Endothelial cell of umbilical vein (primary cell): Measurements from ENCODE around the gene TMEM209. TPM values are rescaled to one million over a fixed set of nuclear protein-coding genes. Genes with fewer than 3 reads are reported as not detected.

Experiments
- BruUV-seq: library from RNA; stranded (reverse); fragments of 400-500 nt; replicated peaks from 2 replicates; lab custom pipeline; 2021; lab: Mats Ljungman, UMichigan
- CTCF ChIA-PET: fragments of 300-600, 350-600 bp; sonication (Branson Sonifier 250); formaldehyde crosslinking; loops from one replicate; lab custom pipeline; 2021; ENCODE audit warnings: antibody characterized with exemption, inconsistent platforms; lab: Charles Lee
- POLR2A ChIA-PET: fragments of 300-600, 350-600 bp; sonication (Branson Sonifier 250); formaldehyde crosslinking; loops from one replicate; lab custom pipeline; 2021; ENCODE audit warnings: antibody characterized with exemption, inconsistent platforms; lab: Charles Lee
- DNase-seq: peaks from one replicate; pipeline ENCODE4 v3.0.0-alpha.2; 2011; ENCODE audit warnings: low read depth, low spot score
- FAIRE-seq: peaks from 2 replicates; lab custom pipeline; 2011; peaks lifted over from hg19 to GRCh38; lab: Jason Lieb, UNC
- H2AFZ ChIP-seq: 2 replicates; pipeline ENCODE4 v1.6.0; 2012; ENCODE audit warnings: low read depth, low read length, control low read depth, inconsistent platforms
- H3K27ac ChIP-seq: 2 replicates; pipeline ENCODE4 v1.5.1; 2011; ENCODE audit warnings: low read depth, mild to moderate bottlenecking, control low read depth, low read length, moderate library complexity; ENCODE audit not compliant: insufficient read depth
- H3K27me3 ChIP-seq, 2 experiments: 2 replicates each; pipeline versions ENCODE4 v1.6.0 to v1.6.1; 2011; ENCODE audit warnings: low read length in 2 of 2, mixed read lengths in 1 of 2; ENCODE audit not compliant: control insufficient read depth in 2 of 2, insufficient read depth in 2 of 2
- H3K36me3 ChIP-seq, 2 experiments: 2 replicates in 1 of 2; 3 replicates in 1 of 2; pipeline ENCODE4 v1.5.1; 2011; ENCODE audit warnings: low read length in 2 of 2, mild to moderate bottlenecking in 1 of 2, moderate library complexity in 1 of 2; ENCODE audit not compliant: control insufficient read depth in 2 of 2, insufficient read depth in 2 of 2; ENCODE audit errors: extremely low read depth in 1 of 2
- H3K4me1 ChIP-seq: 3 replicates; pipeline ENCODE4 v1.5.1; 2011; ENCODE audit warnings: mild to moderate bottlenecking, low read length; ENCODE audit not compliant: control insufficient read depth, insufficient read depth; ENCODE audit errors: extremely low read depth
- H3K4me2 ChIP-seq: 2 replicates; pipeline ENCODE4 v1.6.1; 2011; ENCODE audit warnings: low read length, control low read depth, mixed read lengths; ENCODE audit not compliant: insufficient read depth
- H3K4me3 ChIP-seq, 3 experiments: fragments of 200-600 bp in 1 of 3; sonication (generic), shearing (Covaris generic) in 1 of 3; replicated peaks in 1 of 3; 2 replicates each; pipeline ENCODE4 v1.5.1; 2011 to 2016; ENCODE audit warnings: control low read depth in 3 of 3, low read length in 3 of 3, mild to moderate bottlenecking in 2 of 3, inconsistent platforms in 1 of 3, low read depth in 1 of 3, moderate library complexity in 1 of 3; ENCODE audit not compliant: insufficient read depth in 1 of 3
- H3K79me2 ChIP-seq: 2 replicates; pipeline ENCODE4 v1.6.0; 2012; ENCODE audit warnings: low read length, inconsistent platforms; ENCODE audit not compliant: control insufficient read depth, insufficient read depth
- H3K9ac ChIP-seq: replicated peaks from 2 replicates; pipeline ENCODE3; 2011; ENCODE audit warnings: low read length, control low read depth; ENCODE audit not compliant: insufficient read depth; ENCODE audit errors: extremely low read depth
- H3K9me1 ChIP-seq: replicated peaks from 3 replicates; pipeline ENCODE4 v1.6.0; 2011; ENCODE audit warnings: mild to moderate bottlenecking, low read length; ENCODE audit not compliant: control insufficient read depth, insufficient read depth; ENCODE audit errors: extremely low read depth
- H3K9me3 ChIP-seq: replicated peaks from 2 replicates; pipeline ENCODE4 v1.5.1; 2012; ENCODE audit warnings: low read length, inconsistent platforms; ENCODE audit not compliant: control insufficient read depth, insufficient read depth
- H4K20me1 ChIP-seq: replicated peaks from 2 replicates; pipeline ENCODE3; 2011; ENCODE audit warnings: mild to moderate bottlenecking, low read length; ENCODE audit not compliant: control insufficient read depth, insufficient read depth; ENCODE audit errors: extremely low read depth
- EZH2 ChIP-seq: IDR thresholded peaks from 2 replicates; pipeline ENCODE4 v1.6.1; 2012; ENCODE audit warnings: borderline replicate concordance, low read depth, mild to moderate bottlenecking, moderate library complexity, low read length, inconsistent platforms; ENCODE audit not compliant: severe bottlenecking
- FOS ChIP-seq: IDR thresholded peaks from 2 replicates; pipeline ENCODE4 v1.6.1; 2011; ENCODE audit warnings: mild to moderate bottlenecking, low read length, moderate library complexity, borderline replicate concordance; ENCODE audit not compliant: insufficient read depth
- GATA2 ChIP-seq: IDR thresholded peaks from 2 replicates; pipeline ENCODE4 v1.7.0; 2011; ENCODE audit warnings: low read depth, mild to moderate bottlenecking, moderate library complexity, mixed read lengths, low read length; ENCODE audit not compliant: insufficient read length, insufficient read depth
- JUN ChIP-seq: IDR thresholded peaks from 2 replicates; pipeline ENCODE4 v1.6.1; 2011; ENCODE audit warnings: borderline replicate concordance, low read depth; ENCODE audit not compliant: insufficient read length, insufficient read depth
- MAX ChIP-seq: IDR thresholded peaks from 2 replicates; pipeline ENCODE4 v1.6.1; 2011; ENCODE audit not compliant: insufficient read depth, insufficient read length
- MYC ChIP-seq: IDR thresholded peaks from one replicate; pipeline ENCODE4 v1.6.1; 2011; ENCODE audit warnings: mild to moderate bottlenecking, low read depth, low read length
- POLR2A ChIP-seq: IDR thresholded peaks from 2 replicates; pipeline ENCODE4 v1.6.1; 2012; ENCODE audit warnings: low read depth, mild to moderate bottlenecking, control low read depth, low read length
- POLR2AphosphoS5 ChIP-seq: IDR thresholded peaks from 2 replicates; pipeline ENCODE4 v1.6.1; 2012; ENCODE audit warnings: low read depth, mild to moderate bottlenecking, control low read depth, low read length, moderate library complexity; ENCODE audit not compliant: insufficient read depth
- dilution Hi-C: fragments of 300-500 bp; cut with MboI; formaldehyde crosslinking; loops from one replicate; pipeline ENCODE4 v1.15.0; 2019; ENCODE audit warnings: low sequenced_read_pairs; ENCODE audit not compliant: extremely low pct_ligation_motif_present
- intact Hi-C: fragments of 100-400 bp; cut with micrococcal nuclease; formaldehyde crosslinking; loops from one replicate; pipeline ENCODE4 v1.10.0; 2022
- polyA plus RNA-seq, 4 experiments: library from polyadenylated mRNA; depleted of rRNA in 3 of 4; stranded (reverse) in 3 of 4; unstranded in 1 of 4; fragments of >200 nt; gene quantifications; 2 replicates each; pipeline versions ENCODE4 v1.2.1 to v1.2.3, GENCODE V29; 2011 to 2012; ENCODE audit warnings: missing spikeins in 1 of 4
- total RNA-seq: library from RNA; stranded (reverse); gene quantifications from 2 replicates; pipeline ENCODE4 v1.2.3, GENCODE V29; 2021
- TF ChIP-seq, protein P1 (sequence below), 2 donors: IDR thresholded peaks; 1 replicate in 1 of 2; 2 replicates in 1 of 2; pipeline ENCODE4 v1.5.1; 2011; ENCODE audit warnings: low read length in 2 of 2, mild to moderate bottlenecking in 2 of 2, moderate library complexity in 2 of 2, control low read depth in 1 of 2, inconsistent platforms in 1 of 2, low read depth in 1 of 2; ENCODE audit not compliant: insufficient read depth in 1 of 2; ENCODE audit errors: extremely low read depth in 1 of 2

The TMEM209 gene
- total and polyA plus RNA-seq, 2 donors (not counting 3 experiments of a cell fraction or from before 2014, with no cell fraction given): 13.0 to 16.6 TPM

- FAIRE-seq: no peak
- Histone ChIP-seq H3K4me3 (no peak overlapping the region), H3K36me3 (peaks cover 1 to 11% of the 10 kb centered on the region in 2 experiments), H3K79me2 (no peaks in the 10 kb centered on the region), H3K9ac (no peak overlapping the region), H3K27me3 (no peaks in the 10 kb centered on the region), H3K4me2 (no peak overlapping the region), H2AFZ (no peak overlapping the region), H3K4me1 (peaks cover 10% of the 10 kb centered on the region), H3K9me1 (no peaks in the 10 kb centered on the region), H3K9me3 (no peaks in the 10 kb centered on the region), H4K20me1 (no peaks in the 10 kb centered on the region), H3K27ac (no peak overlapping the region)
- BruUV-seq: no TSS peak
- ChIA-PET POLR2A (no interaction called here), CTCF (interaction anchor here (2.0 kb wide), 2 partner anchors 13 to 575 kb away, joined by 4 to 11 read pairs; no protein-coding TSS in a partner anchor)
- DNase-seq: no peak
- dilution Hi-C loops (no loop called here), intact Hi-C loops (no loop called here)
- TF ChIP-seq POLR2AphosphoS5: no peak
- TF ChIP-seq, protein P1, sequence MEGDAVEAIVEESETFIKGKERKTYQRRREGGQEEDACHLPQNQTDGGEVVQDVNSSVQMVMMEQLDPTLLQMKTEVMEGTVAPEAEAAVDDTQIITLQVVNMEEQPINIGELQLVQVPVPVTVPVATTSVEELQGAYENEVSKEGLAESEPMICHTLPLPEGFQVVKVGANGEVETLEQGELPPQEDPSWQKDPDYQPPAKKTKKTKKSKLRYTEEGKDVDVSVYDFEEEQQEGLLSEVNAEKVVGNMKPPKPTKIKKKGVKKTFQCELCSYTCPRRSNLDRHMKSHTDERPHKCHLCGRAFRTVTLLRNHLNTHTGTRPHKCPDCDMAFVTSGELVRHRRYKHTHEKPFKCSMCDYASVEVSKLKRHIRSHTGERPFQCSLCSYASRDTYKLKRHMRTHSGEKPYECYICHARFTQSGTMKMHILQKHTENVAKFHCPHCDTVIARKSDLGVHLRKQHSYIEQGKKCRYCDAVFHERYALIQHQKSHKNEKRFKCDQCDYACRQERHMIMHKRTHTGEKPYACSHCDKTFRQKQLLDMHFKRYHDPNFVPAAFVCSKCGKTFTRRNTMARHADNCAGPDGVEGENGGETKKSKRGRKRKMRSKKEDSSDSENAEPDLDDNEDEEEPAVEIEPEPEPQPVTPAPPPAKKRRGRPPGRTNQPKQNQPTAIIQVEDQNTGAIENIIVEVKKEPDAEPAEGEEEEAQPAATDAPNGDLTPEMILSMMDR (IDR thresholded peaks at IDR 0.05; ENCODE audit: extremely low read depth in 1 of 2, insufficient read depth in 1 of 2, low read depth in 1 of 2, low read length in 2 of 2): no peak
- TF ChIP-seq EZH2: no peak
- no peak for TF ChIP-seq MYC
- TF ChIP-seq POLR2A: no peak
- TF ChIP-seq JUN: no peak
- TF ChIP-seq GATA2: no peak
- TF ChIP-seq MAX: no peak
- TF ChIP-seq FOS: no peak
Measured at GRCh38 chr7:130182990-130183389, 22.2 kb downstream of the TMEM209 start.
